GM12875 (cell line): ENCODE data around the gene ELF2.
A peak's percentile ranks its signal among the peaks of the same experiment; 100 is the strongest.

Experiments
- H3K4me3 ChIP-seq: one replicate; pipeline ENCODE4 v1.5.1; 2011; ENCODE audit warnings: low read depth, low read length, control low read depth
- CTCF ChIP-seq: IDR thresholded peaks from 2 replicates; pipeline ENCODE4 v1.5.1; 2011; ENCODE audit warnings: low read depth, mild to moderate bottlenecking, control low read depth, inconsistent platforms, low read length, moderate library complexity, borderline replicate concordance; ENCODE audit not compliant: insufficient read depth

ELF2 gene

DNA sequence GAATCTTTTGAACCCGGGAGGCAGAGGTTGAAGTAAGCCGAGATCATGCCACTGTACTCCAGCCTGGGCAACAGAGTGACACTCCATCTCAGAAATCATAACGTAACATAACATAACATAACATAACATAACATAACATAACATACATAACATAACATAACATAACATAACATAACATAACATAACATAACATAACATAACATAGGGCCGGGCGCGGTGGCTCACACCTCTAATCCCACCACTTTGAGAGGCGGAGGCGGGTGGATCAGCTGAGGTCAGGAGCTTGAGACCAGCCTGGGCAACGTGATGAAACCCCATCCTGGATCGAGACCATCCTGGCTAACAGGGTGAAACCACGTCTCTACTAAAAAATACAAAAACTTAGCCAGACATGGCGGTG is 84.7 kb downstream of the ELF2 start:
- H3K4me3 ChIP-seq = no peak overlapping the region
- no peak for TF ChIP-seq CTCF

GRCh38 chr4:139085141-139085540 is 91.9 kb downstream of the ELF2 start:
- TF ChIP-seq CTCF = no peak
- no peak overlapping the region for H3K4me3 ChIP-seq

- H3K4me3 ChIP-seq = peak overlapping the region; percentile 64
- no peak for TF ChIP-seq CTCF
Measured at GRCh38 chr4:139084804-139085093, 92.3 kb downstream of the ELF2 start.

- 0 out of 2 replicates have a peak, but pooled peaks have one; percentile 22 for TF ChIP-seq CTCF
- peak overlapping the region; percentile 64 for H3K4me3 ChIP-seq
Measured at GRCh38 chr4:139083956-139084803, 92.8 kb downstream of the ELF2 start.

GRCh38 chr4:139083607-139083955 is 93.4 kb downstream of the ELF2 start:
- H3K4me3 ChIP-seq = peak overlapping the region; percentile 64
- no peak for TF ChIP-seq CTCF

DNA sequence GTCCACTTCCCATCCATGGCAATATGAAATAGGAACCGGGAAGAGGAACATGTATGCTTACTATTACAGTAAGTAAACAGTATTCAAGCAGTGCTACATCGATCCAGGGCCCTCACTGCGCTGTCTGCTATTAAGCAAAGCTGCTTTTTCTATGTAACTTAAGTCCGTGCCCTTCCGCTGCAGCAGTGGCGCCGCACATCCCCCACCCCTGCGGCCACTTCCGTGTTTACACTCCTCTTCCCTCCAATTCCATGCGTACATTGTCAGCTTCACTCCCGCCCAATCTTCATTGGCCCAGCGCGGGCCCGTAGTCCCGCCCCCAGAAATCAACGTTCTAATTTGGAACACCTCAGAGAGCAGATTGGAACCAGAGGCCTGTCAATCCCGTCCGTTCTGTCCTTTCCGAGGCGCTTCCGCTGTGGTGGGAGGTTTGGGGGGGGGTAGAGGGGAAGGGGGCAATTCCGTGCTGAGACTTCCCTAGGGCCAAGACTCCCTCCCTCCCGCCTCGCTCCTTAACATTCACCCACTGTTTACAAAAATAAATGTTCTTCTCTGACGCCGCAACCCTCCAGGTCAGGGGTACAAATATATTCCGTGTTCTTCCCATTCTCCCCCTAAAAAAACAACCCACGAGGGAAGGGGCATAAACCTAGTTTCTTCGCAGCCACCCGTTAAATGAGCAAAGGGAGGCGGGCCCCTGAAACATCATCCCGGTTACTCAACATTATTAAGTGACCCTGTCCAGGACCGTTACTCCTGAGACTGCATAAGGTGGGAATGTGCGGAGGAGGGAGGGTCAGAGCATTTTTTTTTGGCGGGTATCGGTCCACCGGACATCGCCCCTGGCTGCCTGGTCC is 94.0 kb downstream of the ELF2 start:
- no peak for TF ChIP-seq CTCF
- peak overlapping the region; percentile 64 for H3K4me3 ChIP-seq
